Tibial nerve (tissue), 3 donors: ENCODE measurements around the gene WDFY3.

Experiments used
- POLR2A ChIP-seq, 2 donors: fragments of 450-650 bp; IDR thresholded peaks; one replicate each; pipeline ENCODE4 v1.6.1; 2017; ENCODE audit warnings: antibody characterized with exemption in 2 of 2, mild to moderate bottlenecking in 2 of 2, moderate library complexity in 2 of 2
- TF ChIP-seq, protein P1 (sequence below), 5 experiments: fragments of 200-600 bp in 3 of 5; fragments of 450-650 bp in 2 of 5; sonication (generic) in 3 of 5; IDR thresholded peaks; one replicate each; pipeline ENCODE4 v1.5.1; 2016 to 2019; ENCODE audit warnings: antibody characterized with exemption in 5 of 5, mild to moderate bottlenecking in 3 of 5, moderate library complexity in 2 of 5

GRCh38 chr4:84874619-84875018 is 91.9 kb downstream of the WDFY3 start:
- TF ChIP-seq, protein P1, sequence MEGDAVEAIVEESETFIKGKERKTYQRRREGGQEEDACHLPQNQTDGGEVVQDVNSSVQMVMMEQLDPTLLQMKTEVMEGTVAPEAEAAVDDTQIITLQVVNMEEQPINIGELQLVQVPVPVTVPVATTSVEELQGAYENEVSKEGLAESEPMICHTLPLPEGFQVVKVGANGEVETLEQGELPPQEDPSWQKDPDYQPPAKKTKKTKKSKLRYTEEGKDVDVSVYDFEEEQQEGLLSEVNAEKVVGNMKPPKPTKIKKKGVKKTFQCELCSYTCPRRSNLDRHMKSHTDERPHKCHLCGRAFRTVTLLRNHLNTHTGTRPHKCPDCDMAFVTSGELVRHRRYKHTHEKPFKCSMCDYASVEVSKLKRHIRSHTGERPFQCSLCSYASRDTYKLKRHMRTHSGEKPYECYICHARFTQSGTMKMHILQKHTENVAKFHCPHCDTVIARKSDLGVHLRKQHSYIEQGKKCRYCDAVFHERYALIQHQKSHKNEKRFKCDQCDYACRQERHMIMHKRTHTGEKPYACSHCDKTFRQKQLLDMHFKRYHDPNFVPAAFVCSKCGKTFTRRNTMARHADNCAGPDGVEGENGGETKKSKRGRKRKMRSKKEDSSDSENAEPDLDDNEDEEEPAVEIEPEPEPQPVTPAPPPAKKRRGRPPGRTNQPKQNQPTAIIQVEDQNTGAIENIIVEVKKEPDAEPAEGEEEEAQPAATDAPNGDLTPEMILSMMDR (IDR thresholded peaks at IDR 0.05), result no peak
- TF ChIP-seq POLR2A (IDR thresholded peaks at IDR 0.05), result no peak
